A673 (cell line): Measurements from ENCODE around the gene RPP14. TPM values are rescaled to one million over a fixed set of nuclear protein-coding genes. Genes with fewer than 3 reads are reported as not detected.

Source experiments
- BruUV-seq: library from RNA; stranded (reverse); fragments of 400-500 nt; replicated peaks from 2 replicates; lab custom pipeline; 2021; lab: Mats Ljungman, UMichigan
- CTCF ChIA-PET: fragments of 300-600 bp; sonication (Branson Sonifier 250); formaldehyde crosslinking; loops from one replicate; lab custom pipeline; 2022; ENCODE audit warnings: antibody characterized with exemption; lab: Charles Lee
- POLR2A ChIA-PET: fragments of 300-600 bp; sonication (Branson Sonifier 250); formaldehyde crosslinking; loops from one replicate; lab custom pipeline; 2022; ENCODE audit warnings: antibody characterized with exemption; ENCODE audit not compliant: low non-redundant PET; lab: Charles Lee
- DNase-seq: peaks from one replicate; pipeline ENCODE4 v3.0.0-alpha.2; 2015; ENCODE audit warnings: low spot score
- H3K27ac ChIP-seq: fragments of 200-600 bp; sonication (generic); 2 replicates; pipeline ENCODE4 v1.5.1; 2016; ENCODE audit warnings: mixed run types, low read depth, mild to moderate bottlenecking, mixed read lengths, antibody characterized with exemption, low read length; ENCODE audit not compliant: poor library complexity, severe bottlenecking
- H3K27me3 ChIP-seq: fragments of 200-600 bp; sonication (generic); replicated peaks from 2 replicates; pipeline ENCODE4 v1.6.1; 2017; ENCODE audit warnings: mixed run types, low read depth, mild to moderate bottlenecking, mixed read lengths, antibody characterized with exemption, low read length; ENCODE audit not compliant: insufficient read depth, poor library complexity
- H3K36me3 ChIP-seq: fragments of 200-600 bp; sonication (generic); 2 replicates; pipeline ENCODE4 v1.6.1; 2016; ENCODE audit warnings: mixed run types, mild to moderate bottlenecking, mixed read lengths, antibody characterized with exemption, low read length; ENCODE audit not compliant: insufficient read depth, poor library complexity, severe bottlenecking
- H3K4me1 ChIP-seq: fragments of 200-600 bp; sonication (generic); 2 replicates; pipeline ENCODE4 v1.6.1; 2017; ENCODE audit warnings: mixed run types, mild to moderate bottlenecking, mixed read lengths, antibody characterized with exemption, low read length; ENCODE audit not compliant: insufficient read depth, poor library complexity, severe bottlenecking
- H3K4me3 ChIP-seq: fragments of 200-600 bp; sonication (generic); 2 replicates; pipeline ENCODE4 v1.5.1; 2016; ENCODE audit warnings: low read depth, mixed run types, mild to moderate bottlenecking, mixed read lengths, low read length; ENCODE audit not compliant: poor library complexity, severe bottlenecking
- H3K9me3 ChIP-seq: fragments of 200-600 bp; sonication (generic); 2 replicates; pipeline ENCODE4 v1.6.1; 2016; ENCODE audit warnings: mixed run types, low read depth, mild to moderate bottlenecking, mixed read lengths, antibody characterized with exemption, low read length; ENCODE audit not compliant: poor library complexity, severe bottlenecking
- CTCF ChIP-seq: fragments of 300-800, 200-600 bp; sonication (generic); conservative IDR thresholded peaks from 2 replicates; pipeline ENCODE4 v1.5.1; 2017; ENCODE audit warnings: low read depth, mild to moderate bottlenecking, antibody characterized with exemption, low read length, moderate library complexity, mixed read lengths
- EZH2 ChIP-seq: fragments of 200-600 bp; sonication (generic); IDR thresholded peaks from 2 replicates; pipeline ENCODE4 v1.6.1; 2017; ENCODE audit warnings: borderline replicate concordance, low read depth, mild to moderate bottlenecking, mixed read lengths, antibody characterized with exemption, low read length; ENCODE audit not compliant: poor library complexity, severe bottlenecking
- intact Hi-C: fragments of 100-400 bp; cut with micrococcal nuclease; formaldehyde crosslinking; loops from one replicate; pipeline ENCODE4 v1.10.0; 2022; ENCODE audit not compliant: unreplicated experiment
- total RNA-seq: library from RNA; stranded (reverse); gene quantifications from 2 replicates; pipeline ENCODE4 v1.2.3, GENCODE V29; 2021

RPP14 gene
- total RNA-seq, 1 experiment from 2014 or later: 17.4 TPM

GRCh38 chr3:58322793-58323192 is 16.7 kb downstream of the RPP14 start:
- Histone ChIP-seq H3K4me1 (no peaks in the 10 kb centered on the region), H3K4me3 (no peak overlapping the region), H3K36me3 (peaks cover 5% of the 10 kb centered on the region), H3K27ac (no peak overlapping the region), H3K27me3 (no peaks in the 10 kb centered on the region), H3K9me3 (no peaks in the 10 kb centered on the region)
- CTCF ChIA-PET: no interaction called here
- POLR2A ChIA-PET: no interaction called here
- TF ChIP-seq CTCF (no peak), EZH2 (no peak)
- intact Hi-C loops: no loop called here
- no TSS peak for BruUV-seq
- no peak for DNase-seq

GRCh38 chr3:58323529-58324390 is 17.7 kb downstream of the RPP14 start:
- DNase-seq: no peak
- Histone ChIP-seq H3K27ac (no peak overlapping the region), H3K36me3 (no peaks in the 10 kb centered on the region), H3K27me3 (no peaks in the 10 kb centered on the region), H3K4me1 (no peaks in the 10 kb centered on the region), H3K9me3 (no peaks in the 10 kb centered on the region), H3K4me3 (no peak overlapping the region)
- ChIA-PET CTCF (no interaction called here), POLR2A (no interaction called here)
- intact Hi-C loops: no loop called here
- no TSS peak for BruUV-seq
- no peak for TF ChIP-seq CTCF
- TF ChIP-seq EZH2: no peak

- ChIA-PET CTCF (no interaction called here), POLR2A (no interaction called here)
- H3K4me1 ChIP-seq: no peaks in the 10 kb centered on the region
- no peak overlapping the region for H3K27ac ChIP-seq
- no TSS peak for BruUV-seq
- TF ChIP-seq EZH2 (no peak), CTCF (no peak)
- no peak for DNase-seq
- no peaks in the 10 kb centered on the region for H3K27me3 ChIP-seq
- no peaks in the 10 kb centered on the region for H3K36me3 ChIP-seq
- intact Hi-C loops: no loop called here
- no peaks in the 10 kb centered on the region for H3K9me3 ChIP-seq
- no peak overlapping the region for H3K4me3 ChIP-seq
Observed at GRCh38 chr3:58324391-58325390, 18.6 kb downstream of the RPP14 start.
